H9 (cell line): ENCODE measurements around the gene SLC16A10. TPM values are rescaled to one million over a fixed set of nuclear protein-coding genes. Genes with fewer than 3 reads are reported as not detected.

ENCODE experiments used
- DNase-seq: peaks from one replicate; pipeline ENCODE4 v3.0.0-alpha.2; 2017
- H2AFZ ChIP-seq: one replicate; pipeline ENCODE4 v1.6.1; 2013; ENCODE audit warnings: mild to moderate bottlenecking, low read length, control low read depth, moderate library complexity
- H2AK5ac ChIP-seq: 2 replicates; pipeline ENCODE4 v1.6.1; 2013; ENCODE audit warnings: low read length, control low read depth, mixed read lengths; ENCODE audit not compliant: insufficient read length
- H2BK120ac ChIP-seq: one replicate; pipeline ENCODE4 v1.6.1; 2013; ENCODE audit warnings: low read depth, mild to moderate bottlenecking, low read length, control low read depth, inconsistent platforms; ENCODE audit not compliant: poor library complexity, severe bottlenecking
- H2BK12ac ChIP-seq: 2 replicates; pipeline ENCODE4 v1.6.1; 2013; ENCODE audit warnings: low read length, control low read depth, mixed read lengths, low read depth; ENCODE audit not compliant: insufficient read length
- H2BK15ac ChIP-seq: 2 replicates; pipeline ENCODE4 v1.6.1; 2013; ENCODE audit warnings: low read depth, low read length, control low read depth
- H2BK20ac ChIP-seq: one replicate; pipeline ENCODE4 v1.6.1; 2013; ENCODE audit warnings: low read depth, mild to moderate bottlenecking, low read length, control low read depth, inconsistent platforms; ENCODE audit not compliant: poor library complexity, severe bottlenecking
- H2BK5ac ChIP-seq: 2 replicates; pipeline ENCODE4 v1.6.1; 2013; ENCODE audit warnings: low read length, control low read depth, mixed read lengths; ENCODE audit not compliant: insufficient read length
- H3K14ac ChIP-seq: 2 replicates; pipeline ENCODE4 v1.6.1; 2013; ENCODE audit warnings: low read length, control low read depth; ENCODE audit not compliant: insufficient read depth
- H3K18ac ChIP-seq: 2 replicates; pipeline ENCODE4 v1.6.1; 2013; ENCODE audit warnings: low read depth, mild to moderate bottlenecking, mixed read lengths, low read length, control low read depth; ENCODE audit not compliant: insufficient read length
- H3K23ac ChIP-seq: 2 replicates; pipeline ENCODE4 v1.6.1; 2013; ENCODE audit warnings: low read length, control low read depth, mixed read lengths, low read depth; ENCODE audit not compliant: insufficient read length
- H3K23me2 ChIP-seq: 2 replicates; pipeline ENCODE4 v1.6.1; 2013; ENCODE audit warnings: low read depth, mild to moderate bottlenecking, mixed read lengths, low read length, control low read depth; ENCODE audit not compliant: insufficient read length, poor library complexity, severe bottlenecking
- H3K27ac ChIP-seq: 2 replicates; pipeline ENCODE4 v1.5.1; 2013; ENCODE audit warnings: low read length, control low read depth, mixed read lengths, low read depth; ENCODE audit not compliant: insufficient read length
- H3K27me3 ChIP-seq: 2 replicates; pipeline ENCODE4 v1.6.1; 2013; ENCODE audit warnings: low read length, control low read depth, inconsistent platforms; ENCODE audit not compliant: insufficient read depth
- H3K4ac ChIP-seq: 2 replicates; pipeline ENCODE4 v1.6.1; 2013; ENCODE audit warnings: low read depth, mild to moderate bottlenecking, control low read depth, inconsistent platforms, low read length, moderate library complexity
- H3K4me1 ChIP-seq: 2 replicates; pipeline ENCODE4 v1.6.1; 2013; ENCODE audit warnings: low read length, control low read depth, inconsistent platforms; ENCODE audit not compliant: insufficient read depth
- H3K4me2 ChIP-seq: 2 replicates; pipeline ENCODE4 v1.6.1; 2013; ENCODE audit warnings: low read length, control low read depth, mixed read lengths; ENCODE audit not compliant: insufficient read length, insufficient read depth
- H3K56ac ChIP-seq: 2 replicates; pipeline ENCODE4 v1.6.1; 2013; ENCODE audit warnings: low read depth, mild to moderate bottlenecking, mixed read lengths, low read length, control low read depth; ENCODE audit not compliant: insufficient read length
- H3K79me1 ChIP-seq: 2 replicates; pipeline ENCODE4 v1.6.1; 2013; ENCODE audit warnings: low read depth, mild to moderate bottlenecking, moderate library complexity, low read length, control low read depth, inconsistent platforms; ENCODE audit not compliant: insufficient read depth, poor library complexity, severe bottlenecking
- H3K79me2 ChIP-seq: 2 replicates; pipeline ENCODE4 v1.6.1; 2013; ENCODE audit warnings: low read length, control low read depth, inconsistent platforms; ENCODE audit not compliant: insufficient read depth
- H3K9ac ChIP-seq: 2 replicates; pipeline ENCODE4 v1.6.1; 2013; ENCODE audit warnings: low read length, control low read depth, mixed read lengths; ENCODE audit not compliant: insufficient read length; ENCODE audit errors: extremely low read depth
- H3K9me3 ChIP-seq: one replicate; pipeline ENCODE4 v1.6.1; 2013; ENCODE audit warnings: low read depth, low read length, inconsistent platforms; ENCODE audit not compliant: control insufficient read depth
- H3T11ph ChIP-seq: one replicate; pipeline ENCODE4 v1.6.1; 2013; ENCODE audit warnings: mild to moderate bottlenecking, low read length, control low read depth, inconsistent platforms
- H4K20me1 ChIP-seq: one replicate; pipeline ENCODE4 v1.6.1; 2013; ENCODE audit not compliant: control insufficient read depth, insufficient read length, insufficient read depth
- H4K5ac ChIP-seq: 2 replicates; pipeline ENCODE4 v1.6.1; 2013; ENCODE audit warnings: low read depth, mild to moderate bottlenecking, mixed read lengths, low read length, control low read depth; ENCODE audit not compliant: insufficient read length
- H4K8ac ChIP-seq: replicated peaks from 2 replicates; pipeline ENCODE4 v1.6.1; 2013; ENCODE audit warnings: low read length, control low read depth, mixed read lengths, low read depth; ENCODE audit not compliant: insufficient read length
- H4K91ac ChIP-seq: 2 replicates; pipeline ENCODE4 v1.6.1; 2013; ENCODE audit warnings: low read depth, mild to moderate bottlenecking, moderate library complexity, mixed read lengths, low read length, control low read depth; ENCODE audit not compliant: insufficient read length
- H3K27ac Mint-ChIP-seq, 3 experiments: 2 replicates in 2 of 3; 3 replicates in 1 of 3; pipeline ENCODE4 v1.8.0; 2020 to 2021; ENCODE audit warnings: mixed read lengths in 3 of 3, mild to moderate bottlenecking in 1 of 3, moderate library complexity in 1 of 3
- H3K27me3 Mint-ChIP-seq: 2 replicates; pipeline ENCODE4 v1.8.0; 2021; ENCODE audit warnings: low read depth, mild to moderate bottlenecking, moderate library complexity, mixed read lengths
- H3K36me3 Mint-ChIP-seq, 3 experiments: 2 replicates in 2 of 3; 3 replicates in 1 of 3; pipeline ENCODE4 v1.8.0; 2020 to 2021; ENCODE audit warnings: low read depth in 3 of 3, mixed read lengths in 3 of 3; ENCODE audit not compliant: insufficient read depth in 1 of 3
- H3K4me1 Mint-ChIP-seq, 2 experiments: 2 replicates each; pipeline ENCODE4 v1.8.0; 2020; ENCODE audit warnings: mixed read lengths in 2 of 2
- H3K4me3 Mint-ChIP-seq, 2 experiments: 2 replicates in 1 of 2; 3 replicates in 1 of 2; pipeline ENCODE4 v1.8.0; 2020 to 2021; ENCODE audit warnings: mild to moderate bottlenecking in 2 of 2, mixed read lengths in 2 of 2, moderate library complexity in 1 of 2
- H3K9me3 Mint-ChIP-seq, 2 experiments: 2 replicates in 1 of 2; 3 replicates in 1 of 2; pipeline ENCODE4 v1.8.0; 2020; ENCODE audit warnings: mild to moderate bottlenecking in 2 of 2, mixed read lengths in 2 of 2, moderate library complexity in 1 of 2
- WGBS: extraction: QIAGEN DNeasy Blood & Tissue Kit; methylation state at CpG from one replicate; pipeline ENCODE4 v1.1.7; 2013; ENCODE audit warnings: missing lambda C conversion rate, low lambda C conversion rate, mixed read lengths; ENCODE audit not compliant: insufficient read length; ENCODE audit errors: extremely low coverage; 5-methylcytosine and 5-hydroxymethylcytosine counted together
- total RNA-seq: library from RNA; stranded (reverse); gene quantifications from 2 replicates; pipeline ENCODE4 v1.2.1, GENCODE V29; 2021
- TF ChIP-seq, protein P1 (sequence below): fragments of 200-600 bp; sonication (generic); conservative IDR thresholded peaks from 3 replicates; pipeline ENCODE4 v1.8.0; 2021; ENCODE audit warnings: antibody characterized with exemption, mild to moderate bottlenecking

Gene SLC16A10
- total RNA-seq, 1 experiment from 2014 or later, result 11.4 TPM

DNA sequence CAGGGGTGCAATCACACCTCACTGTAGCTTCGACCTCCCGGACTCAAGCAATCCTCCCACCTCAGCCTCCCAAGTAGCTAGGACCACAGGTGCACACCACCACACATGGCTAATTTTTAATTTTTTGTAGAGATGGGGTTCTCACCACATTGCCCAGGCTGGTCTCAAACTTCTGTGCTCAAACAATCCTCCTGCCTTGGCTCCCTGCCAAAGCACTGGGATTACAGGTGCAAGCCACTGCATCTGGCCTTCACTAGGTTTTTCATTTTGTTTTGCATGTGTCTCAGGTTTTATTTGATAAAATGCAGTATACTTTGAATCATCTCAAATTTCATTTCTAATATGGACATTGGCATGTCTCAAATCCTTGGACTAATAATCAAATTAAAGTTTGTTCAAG is 98.7 kb downstream of the SLC16A10 start:
- Mint-ChIP-seq H3K27me3 (peaks cover 2% of the 10 kb centered on the region; the same call in 1 of the 2 replicates), H3K4me1 (no peaks in the 10 kb centered on the region)

More for the DNA sequence above, 98.7 kb downstream of the SLC16A10 start:
- Histone ChIP-seq H3K23ac (no peak overlapping the region), H3K14ac (no peak overlapping the region), H4K91ac (no peak overlapping the region), H3K18ac (no peak overlapping the region), H2BK15ac (no peak overlapping the region), H3K27me3 (no peaks in the 10 kb centered on the region), H3T11ph (no peak overlapping the region), H2BK12ac (no peak overlapping the region), H4K20me1 (no peaks in the 10 kb centered on the region), H2BK5ac (no peak overlapping the region), H3K4me1 (no peaks in the 10 kb centered on the region), H3K79me1 (no peaks in the 10 kb centered on the region), H3K9me3 (no peaks in the 10 kb centered on the region), H2BK20ac (no peak overlapping the region), H2AFZ (no peak overlapping the region), H3K56ac (no peak overlapping the region), H3K79me2 (no peaks in the 10 kb centered on the region), H3K9ac (no peak overlapping the region), H4K8ac (no peak overlapping the region), H3K4ac (no peak overlapping the region), H2BK120ac (no peak overlapping the region), H3K27ac (no peak overlapping the region), H3K4me2 (no peak overlapping the region), H4K5ac (no peak overlapping the region), H2AK5ac (no peak overlapping the region), H3K23me2 (no peaks in the 10 kb centered on the region)
- TF ChIP-seq, protein P1, sequence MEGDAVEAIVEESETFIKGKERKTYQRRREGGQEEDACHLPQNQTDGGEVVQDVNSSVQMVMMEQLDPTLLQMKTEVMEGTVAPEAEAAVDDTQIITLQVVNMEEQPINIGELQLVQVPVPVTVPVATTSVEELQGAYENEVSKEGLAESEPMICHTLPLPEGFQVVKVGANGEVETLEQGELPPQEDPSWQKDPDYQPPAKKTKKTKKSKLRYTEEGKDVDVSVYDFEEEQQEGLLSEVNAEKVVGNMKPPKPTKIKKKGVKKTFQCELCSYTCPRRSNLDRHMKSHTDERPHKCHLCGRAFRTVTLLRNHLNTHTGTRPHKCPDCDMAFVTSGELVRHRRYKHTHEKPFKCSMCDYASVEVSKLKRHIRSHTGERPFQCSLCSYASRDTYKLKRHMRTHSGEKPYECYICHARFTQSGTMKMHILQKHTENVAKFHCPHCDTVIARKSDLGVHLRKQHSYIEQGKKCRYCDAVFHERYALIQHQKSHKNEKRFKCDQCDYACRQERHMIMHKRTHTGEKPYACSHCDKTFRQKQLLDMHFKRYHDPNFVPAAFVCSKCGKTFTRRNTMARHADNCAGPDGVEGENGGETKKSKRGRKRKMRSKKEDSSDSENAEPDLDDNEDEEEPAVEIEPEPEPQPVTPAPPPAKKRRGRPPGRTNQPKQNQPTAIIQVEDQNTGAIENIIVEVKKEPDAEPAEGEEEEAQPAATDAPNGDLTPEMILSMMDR, result no peak
- Mint-ChIP-seq H3K36me3 (peaks cover 2 to 14% (median 8%) of the 10 kb centered on the region in 3 experiments; a peak in 4 of 7 replicates), H3K9me3 (peaks cover 9 to 12% of the 10 kb centered on the region in 2 experiments), H3K4me3 (no peak overlapping the region), H3K27ac (no peak overlapping the region)
- DNase-seq, result no peak
- WGBS, result no CpG with 5 or more reads among the region's 2 CpGs
